Activated naive CD4-positive, alpha-beta T cell treated with anti-CD3 and anti-CD28 coated beads, Interleukin-2, amount 10 ng/mL, durations not matched to agents 7 days and 5 days (primary cell): ENCODE results near the gene C9orf72.

Experiments
- CTCF ChIA-PET: fragments of 350-600 bp; sonication (Branson Sonifier 250); formaldehyde crosslinking; loops from one replicate; lab custom pipeline; 2021; ENCODE audit warnings: antibody characterized with exemption; lab: Charles Lee
- DNase-seq: peaks from one replicate; pipeline ENCODE4 v3.0.0-alpha.2; 2020
- H3K27ac Mint-ChIP-seq: one replicate; pipeline ENCODE4 v1.8.0; 2021; ENCODE audit warnings: mild to moderate bottlenecking, moderate library complexity, mixed read lengths
- H3K27me3 Mint-ChIP-seq: one replicate; pipeline ENCODE4 v1.8.0; 2021; ENCODE audit warnings: mild to moderate bottlenecking, mixed read lengths
- H3K36me3 Mint-ChIP-seq: one replicate; pipeline ENCODE4 v1.8.0; 2021; ENCODE audit warnings: mixed read lengths
- H3K4me1 Mint-ChIP-seq: one replicate; pipeline ENCODE4 v1.8.0; 2021; ENCODE audit warnings: mixed read lengths
- H3K4me3 Mint-ChIP-seq: one replicate; pipeline ENCODE4 v1.8.0; 2021; ENCODE audit warnings: mild to moderate bottlenecking, moderate library complexity, mixed read lengths
- H3K9me3 Mint-ChIP-seq: one replicate; pipeline ENCODE4 v1.8.0; 2021; ENCODE audit warnings: mixed read lengths

C9orf72 gene

DNA sequence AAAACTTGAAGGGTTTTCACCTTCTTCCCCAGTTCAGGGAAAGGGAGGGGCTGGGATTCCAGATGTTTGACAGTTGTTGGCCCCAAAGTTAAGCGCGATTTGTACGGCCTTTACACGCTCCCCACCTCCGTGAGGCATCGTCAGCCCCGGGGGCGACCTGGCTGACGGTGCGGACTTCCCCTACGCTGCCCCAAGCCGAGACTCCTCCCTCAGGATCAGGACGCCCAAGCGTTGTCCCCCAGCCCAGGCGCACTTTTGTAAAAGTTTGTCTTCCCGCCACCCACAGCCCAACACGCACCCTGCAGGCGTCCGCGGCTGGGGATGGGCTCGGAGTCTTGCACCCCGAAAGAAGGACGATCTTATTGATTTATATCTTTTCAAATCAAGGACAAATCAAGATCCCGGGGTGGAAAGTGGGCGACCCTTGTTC is 44.4 kb downstream of the C9orf72 start:
- H3K4me1 Mint-ChIP-seq: peaks cover 15% of the 10 kb centered on the region
- CTCF ChIA-PET: interaction anchor here (0.7 to 5.4 kb wide), 17 partner anchors 10 to 212 kb away, joined by 3 to 51 read pairs (median 4); no protein-coding TSS in a partner anchor
- no peak overlapping the region for H3K27ac Mint-ChIP-seq
- H3K4me3 Mint-ChIP-seq: peak overlapping the region; percentile 83
- peaks cover 36% of the 10 kb centered on the region for H3K27me3 Mint-ChIP-seq
- H3K36me3 Mint-ChIP-seq: no peaks in the 10 kb centered on the region
- no peaks in the 10 kb centered on the region for H3K9me3 Mint-ChIP-seq
- DNase-seq: peak; percentile 53

- peak overlapping the region; percentile 83 for H3K4me3 Mint-ChIP-seq
- no peak overlapping the region for H3K27ac Mint-ChIP-seq
- H3K4me1 Mint-ChIP-seq: peaks cover 15% of the 10 kb centered on the region
- DNase-seq: peak; percentile 72
- peaks cover 36% of the 10 kb centered on the region for H3K27me3 Mint-ChIP-seq
- H3K9me3 Mint-ChIP-seq: no peaks in the 10 kb centered on the region
- H3K36me3 Mint-ChIP-seq: no peaks in the 10 kb centered on the region
- CTCF ChIA-PET: interaction anchor here (1.5 kb wide), 1 partner anchor 196 kb away, joined by 3 read pairs; no protein-coding TSS in a partner anchor
These were observed 45.0 kb downstream of the C9orf72 start for GRCh38 chr9:27528076-27528885.

DNA sequence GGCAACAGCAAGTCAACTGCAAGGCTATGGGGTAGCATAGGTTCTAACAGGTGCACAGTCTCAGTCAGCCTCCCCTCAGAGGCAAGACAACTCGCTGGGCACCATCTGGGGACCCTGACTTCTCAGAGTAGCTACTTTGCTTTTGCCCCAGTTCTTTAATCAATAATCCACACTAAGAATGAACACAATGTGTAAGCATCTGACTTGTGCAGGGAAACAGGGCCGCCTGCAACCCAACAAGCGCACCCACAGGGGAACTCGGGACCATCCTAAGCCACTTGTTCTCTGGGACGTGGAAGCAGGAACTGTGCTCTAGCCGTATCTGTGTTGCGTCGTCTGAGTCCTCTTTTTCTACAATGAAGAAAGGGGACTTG is 45.6 kb downstream of the C9orf72 start:
- peaks cover 36% of the 10 kb centered on the region for H3K27me3 Mint-ChIP-seq
- no peaks in the 10 kb centered on the region for H3K36me3 Mint-ChIP-seq
- no peak overlapping the region for H3K27ac Mint-ChIP-seq
- no peaks in the 10 kb centered on the region for H3K9me3 Mint-ChIP-seq
- peak overlapping the region; percentile 83 for H3K4me3 Mint-ChIP-seq
- no peak for DNase-seq
- H3K4me1 Mint-ChIP-seq: peaks cover 15% of the 10 kb centered on the region
- CTCF ChIA-PET: interaction anchor here (1.5 kb wide), 1 partner anchor 195 kb away, joined by 3 read pairs; no protein-coding TSS in a partner anchor

DNA sequence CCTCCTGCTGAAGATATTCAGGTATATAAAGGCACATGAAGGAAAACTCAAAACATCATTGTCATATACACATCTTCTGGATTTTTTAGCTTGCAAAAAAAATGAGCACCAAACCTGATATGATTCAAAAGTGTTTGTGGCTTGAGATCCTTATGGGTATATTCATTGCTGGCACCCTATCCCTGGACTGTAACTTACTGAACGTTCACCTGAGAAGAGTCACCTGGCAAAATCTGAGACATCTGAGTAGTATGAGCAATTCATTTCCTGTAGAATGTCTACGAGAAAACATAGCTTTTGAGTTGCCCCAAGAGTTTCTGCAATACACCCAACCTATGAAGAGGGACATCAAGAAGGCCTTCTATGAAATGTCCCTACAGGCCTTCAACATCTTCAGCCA is 49.0 kb downstream of the C9orf72 start, which contains the start of gene IFNK:
Gene IFNK (plus strand): TSS at position 55 of the 400 bp plus-strand sequence. CDS start 47 bp downstream, at position 102.
- DNase-seq: no peak
- Mint-ChIP-seq H3K4me1 (peaks cover 12% of the 10 kb centered on the region), H3K9me3 (no peaks in the 10 kb centered on the region), H3K36me3 (no peaks in the 10 kb centered on the region), H3K27ac (no peak within 1 kb of the TSS), H3K4me3 (no peak within 1 kb of the TSS), H3K27me3 (peaks cover 30% of the 10 kb centered on the region)
- CTCF ChIA-PET: interaction anchor here (1.4 to 2.0 kb wide), 2 partner anchors 30 to 191 kb away, joined by 3 to 6 read pairs; no protein-coding TSS in a partner anchor

- CTCF ChIA-PET: no interaction called here
- no peak overlapping the region for H3K27ac Mint-ChIP-seq
- peaks cover 19% of the 10 kb centered on the region for H3K27me3 Mint-ChIP-seq
- peaks cover 5% of the 10 kb centered on the region for H3K4me1 Mint-ChIP-seq
- H3K36me3 Mint-ChIP-seq: no peaks in the 10 kb centered on the region
- DNase-seq: no peak
- no peaks in the 10 kb centered on the region for H3K9me3 Mint-ChIP-seq
- H3K4me3 Mint-ChIP-seq: no peak overlapping the region
These were observed 50.1 kb downstream of the C9orf72 start for GRCh38 chr9:27523141-27523540.

GRCh38 chr9:27520986-27521385 is 52.3 kb downstream of the C9orf72 start:
- CTCF ChIA-PET: no interaction called here
- no peak for DNase-seq
- Mint-ChIP-seq H3K36me3 (no peaks in the 10 kb centered on the region), H3K27ac (no peak overlapping the region), H3K4me1 (no peaks in the 10 kb centered on the region), H3K27me3 (peaks cover 4% of the 10 kb centered on the region), H3K4me3 (no peak overlapping the region), H3K9me3 (no peaks in the 10 kb centered on the region)

GRCh38 chr9:27519466-27520465 is 53.5 kb downstream of the C9orf72 start:
- Mint-ChIP-seq H3K36me3 (no peaks in the 10 kb centered on the region), H3K4me1 (no peaks in the 10 kb centered on the region), H3K9me3 (no peaks in the 10 kb centered on the region), H3K27me3 (peaks cover 1% of the 10 kb centered on the region), H3K27ac (no peak overlapping the region), H3K4me3 (no peak overlapping the region)
- CTCF ChIA-PET: interaction anchor here (0.9 kb wide), 1 partner anchor 9 kb away, joined by 3 read pairs; no protein-coding TSS in a partner anchor
- DNase-seq: no peak

GRCh38 chr9:27518809-27519208 is 54.5 kb downstream of the C9orf72 start:
- no peaks in the 10 kb centered on the region for H3K27me3 Mint-ChIP-seq
- DNase-seq: no peak
- CTCF ChIA-PET: no interaction called here
- H3K36me3 Mint-ChIP-seq: no peaks in the 10 kb centered on the region
- no peaks in the 10 kb centered on the region for H3K9me3 Mint-ChIP-seq
- H3K4me1 Mint-ChIP-seq: no peaks in the 10 kb centered on the region
- H3K4me3 Mint-ChIP-seq: no peak overlapping the region
- H3K27ac Mint-ChIP-seq: no peak overlapping the region

DNA sequence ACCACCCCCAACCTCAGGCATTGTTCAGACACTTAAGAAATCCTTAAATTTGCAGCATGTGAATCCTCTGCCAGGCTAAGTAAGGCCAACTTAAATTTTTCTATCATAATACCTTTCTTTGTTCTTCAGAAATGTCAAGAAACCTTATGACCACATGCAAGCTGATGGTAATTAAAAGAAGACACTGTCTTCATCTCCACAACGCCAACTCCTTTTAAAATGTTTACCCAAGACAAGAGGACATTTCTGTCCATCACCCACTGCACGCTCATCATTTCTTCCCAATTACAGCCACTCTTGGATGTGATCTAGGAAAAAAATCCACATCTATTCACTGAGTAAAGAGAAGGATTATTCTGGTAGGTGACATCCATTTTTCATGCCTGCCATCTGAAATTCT is 55.3 kb downstream of the C9orf72 start:
- no peaks in the 10 kb centered on the region for H3K27me3 Mint-ChIP-seq

GRCh38 chr9:27514551-27514950 is 58.7 kb downstream of the C9orf72 start:
- Mint-ChIP-seq H3K27me3 (peaks cover 4% of the 10 kb centered on the region), H3K9me3 (no peaks in the 10 kb centered on the region), H3K27ac (no peak overlapping the region), H3K36me3 (no peaks in the 10 kb centered on the region), H3K4me3 (no peak overlapping the region), H3K4me1 (no peaks in the 10 kb centered on the region)
- DNase-seq: no peak
- CTCF ChIA-PET: interaction anchor here (1.6 kb wide), 1 partner anchor 15 kb away, joined by 4 read pairs; the partner anchor contains the start of gene MOB3B

More for the DNA sequence above, 55.3 kb downstream of the C9orf72 start:
- CTCF ChIA-PET: no interaction called here
- Mint-ChIP-seq H3K36me3 (no peaks in the 10 kb centered on the region), H3K4me3 (no peak overlapping the region), H3K27ac (no peak overlapping the region), H3K4me1 (no peaks in the 10 kb centered on the region), H3K9me3 (no peaks in the 10 kb centered on the region)
- DNase-seq: no peak

- H3K9me3 Mint-ChIP-seq: no peaks in the 10 kb centered on the region
- no peak for DNase-seq
- H3K4me1 Mint-ChIP-seq: no peaks in the 10 kb centered on the region
- H3K36me3 Mint-ChIP-seq: no peaks in the 10 kb centered on the region
- H3K27ac Mint-ChIP-seq: no peak overlapping the region
- H3K4me3 Mint-ChIP-seq: no peak overlapping the region
- CTCF ChIA-PET: no interaction called here
- peaks cover 4% of the 10 kb centered on the region for H3K27me3 Mint-ChIP-seq
These were observed 61.5 kb downstream of the C9orf72 start for GRCh38 chr9:27511771-27512170.

DNA sequence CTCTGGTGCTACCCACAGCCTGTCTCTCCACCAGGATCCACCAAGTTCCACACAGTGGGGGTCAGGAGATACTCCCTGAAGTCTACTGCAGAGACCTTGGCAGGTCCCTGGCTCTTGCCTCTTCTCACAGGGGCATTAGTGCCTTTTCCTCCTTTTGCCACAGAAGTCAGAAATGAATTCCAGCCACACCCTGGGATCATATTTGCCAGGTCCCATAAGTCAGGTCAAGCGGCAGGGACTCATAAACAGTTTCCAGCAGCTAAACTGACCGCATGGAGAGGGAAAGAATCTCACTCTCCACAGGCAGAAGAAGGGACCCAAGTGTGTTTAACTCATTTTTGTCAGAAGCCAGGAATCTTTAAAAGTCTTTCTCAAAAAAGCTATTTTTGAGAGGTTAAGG is 62.5 kb downstream of the C9orf72 start:
- no peak for DNase-seq
- no peak overlapping the region for H3K27ac Mint-ChIP-seq
- CTCF ChIA-PET: interaction anchor here (0.7 kb wide), 1 partner anchor 9 kb away, joined by 3 read pairs; no protein-coding TSS in a partner anchor
- H3K36me3 Mint-ChIP-seq: no peaks in the 10 kb centered on the region
- no peaks in the 10 kb centered on the region for H3K9me3 Mint-ChIP-seq
- H3K4me3 Mint-ChIP-seq: no peak overlapping the region
- no peaks in the 10 kb centered on the region for H3K4me1 Mint-ChIP-seq
- peaks cover 4% of the 10 kb centered on the region for H3K27me3 Mint-ChIP-seq

DNA sequence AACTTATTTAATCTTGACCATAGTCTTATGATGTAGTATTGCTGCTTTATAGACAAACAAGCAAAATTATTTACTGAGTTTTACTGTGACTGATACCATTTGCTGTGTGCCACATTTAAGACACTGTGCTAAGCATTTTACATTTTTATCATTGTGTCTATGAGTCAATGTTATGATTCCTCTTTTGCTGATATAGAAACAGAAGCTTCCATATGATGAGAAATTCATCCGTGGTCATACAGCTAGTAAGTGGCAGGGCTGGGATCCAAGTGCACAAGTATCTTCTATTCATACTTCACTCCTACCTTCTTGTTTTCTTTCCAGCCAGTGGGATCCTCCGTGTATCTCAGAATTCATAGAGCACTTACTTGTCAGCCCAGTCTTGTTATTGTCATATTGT is 66.3 kb downstream of the C9orf72 start:
- Mint-ChIP-seq H3K4me3 (no peak overlapping the region), H3K9me3 (no peaks in the 10 kb centered on the region), H3K4me1 (no peaks in the 10 kb centered on the region), H3K27me3 (peaks cover 4% of the 10 kb centered on the region), H3K27ac (no peak overlapping the region), H3K36me3 (no peaks in the 10 kb centered on the region)
- no peak for DNase-seq
- CTCF ChIA-PET: interaction anchor here (1.7 kb wide), 1 partner anchor 174 kb away, joined by 4 read pairs; no protein-coding TSS in a partner anchor

DNA sequence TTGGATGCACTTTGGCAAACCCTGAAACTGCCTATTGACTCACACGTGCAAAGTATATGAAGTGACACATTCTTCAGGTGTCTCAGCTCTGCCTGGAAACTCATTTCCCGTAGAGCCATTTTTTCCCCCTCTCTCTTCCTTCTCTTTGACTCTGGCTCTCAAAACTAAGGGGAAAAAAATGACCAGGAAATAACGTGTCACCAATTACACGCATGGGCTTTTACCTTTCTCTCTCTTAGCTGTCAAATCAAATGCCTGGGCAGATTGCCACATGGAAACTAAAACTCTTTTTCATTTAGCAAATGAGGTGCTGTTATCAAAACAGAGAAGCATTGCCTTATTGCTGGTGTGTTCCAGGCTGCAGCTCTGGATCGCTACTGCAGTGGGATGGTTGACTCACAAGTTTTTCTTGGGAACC is 67.5 kb downstream of the C9orf72 start:
- no peak for DNase-seq
- H3K27ac Mint-ChIP-seq: no peak overlapping the region
- CTCF ChIA-PET: interaction anchor here (0.9 kb wide), 1 partner anchor 24 kb away, joined by 3 read pairs; the partner anchor contains the start of gene MOB3B
- H3K4me1 Mint-ChIP-seq: peaks cover 2% of the 10 kb centered on the region
- peaks cover 3% of the 10 kb centered on the region for H3K27me3 Mint-ChIP-seq
- H3K9me3 Mint-ChIP-seq: peaks cover 5% of the 10 kb centered on the region
- H3K4me3 Mint-ChIP-seq: no peak overlapping the region
- H3K36me3 Mint-ChIP-seq: no peaks in the 10 kb centered on the region
